Measurements from ENCODE around the gene UXS1. TPM values are rescaled to one million over a fixed set of nuclear protein-coding genes. Genes with fewer than 3 reads are reported as not detected.

The UXS1 gene
- total RNA-seq, 1 experiment from 2014 or later = 44.7 TPM

GRCh38 chr2:106187273-106187891 lies 6.7 kb downstream of the UXS1 start:
- Mint-ChIP-seq H3K4me1 (peaks cover 60% of the 10 kb centered on the region), H3K27ac (no peak overlapping the region; the same call in 1 of the 2 replicates), H3K36me3 (peaks cover 5% of the 10 kb centered on the region; the same call in 1 of the 2 replicates), H3K9me3 (no peaks in the 10 kb centered on the region), H3K27me3 (ENCODE audit: low read depth) (no peaks in the 10 kb centered on the region), H3K4me3 (no peak overlapping the region)
- CTCF ChIA-PET = no interaction called here
- POLR2A ChIA-PET = no interaction called here
- DNase-seq (ENCODE audit: low spot score) = no peak
- TF ChIP-seq NR3C1 (CRISPR knock-in tag; conservative IDR thresholded peaks at IDR 0.05; ENCODE audit: low read depth) (no peak), NR1H2 (CRISPR knock-in tag; IDR thresholded peaks at IDR 0.05) (no peak), HMGA2 (CRISPR knock-in tag; IDR thresholded peaks at IDR 0.05) (no peak), ATF6 (CRISPR knock-in tag; IDR thresholded peaks at IDR 0.05) (no peak), AFF4 (CRISPR knock-in tag; IDR thresholded peaks at IDR 0.05; ENCODE audit: borderline replicate concordance) (no peak), ATF3 (CRISPR knock-in tag; conservative IDR thresholded peaks at IDR 0.05) (no peak), ZNF671 (CRISPR knock-in tag; IDR thresholded peaks at IDR 0.05) (no peak), TCF7 (CRISPR knock-in tag; IDR thresholded peaks at IDR 0.05; ENCODE audit: low read depth) (no peak), ERG (CRISPR knock-in tag; IDR thresholded peaks at IDR 0.05) (no peak), ETV6 (CRISPR knock-in tag; IDR thresholded peaks at IDR 0.05) (no peak), GTF2I (CRISPR knock-in tag; conservative IDR thresholded peaks at IDR 0.05) (no peak), ZNF416 (CRISPR knock-in tag; IDR thresholded peaks at IDR 0.05) (no peak)
- ATAC-seq = no peak

GRCh38 chr2:106185475-106186184 lies 8.5 kb downstream of the UXS1 start:
- no peak for ATAC-seq
- Mint-ChIP-seq H3K36me3 (peaks cover 5% of the 10 kb centered on the region; the same call in 1 of the 2 replicates), H3K4me3 (no peak overlapping the region), H3K9me3 (no peaks in the 10 kb centered on the region), H3K4me1 (peaks cover 47% of the 10 kb centered on the region), H3K27me3 (ENCODE audit: low read depth) (no peaks in the 10 kb centered on the region), H3K27ac (no peak overlapping the region)
- no peak for DNase-seq (ENCODE audit: low spot score)
- no peak for TF ChIP-seq FOXP4 (CRISPR knock-in tag; IDR thresholded peaks at IDR 0.05)
- CTCF ChIA-PET = no interaction called here
- POLR2A ChIA-PET = no interaction called here

Measured in WTC11 (cell line).